ENCODE data around the gene SHB.

SHB gene

GRCh38 chr9:37876376-37876775 lies 192.7 kb downstream of the SHB start:
- H2BK120ac ChIP-seq (ENCODE audit: low read depth, low read length): no peak overlapping the region
- H2AFZ ChIP-seq (ENCODE audit: low read depth, low read length): no peak overlapping the region
- DNase-seq: no peak
- no peak overlapping the region for H3K4me2 ChIP-seq (ENCODE audit: low read length, poor library complexity, severe bottlenecking)
- no peak overlapping the region for H4K91ac ChIP-seq (ENCODE audit: low read length)
- H2BK12ac ChIP-seq (ENCODE audit: low read length in 2 of 2): no peak overlapping the region
- H3K79me1 ChIP-seq (replicated peaks; ENCODE audit: low read length, poor library complexity, severe bottlenecking): peaks cover 5% of the 10 kb centered on the region
- H3K23ac ChIP-seq (ENCODE audit: low read length in 2 of 2): no peak overlapping the region
- H3K9ac ChIP-seq (ENCODE audit: low read length): no peak overlapping the region
- H3K9me3 ChIP-seq (ENCODE audit: control insufficient read depth, low read length): peaks cover 10% of the 10 kb centered on the region
- no peak overlapping the region for H2AK5ac ChIP-seq (ENCODE audit: low read length, severe bottlenecking)
- WGBS: 100% methylated on average over 1 of the region's 1 CpG
- no peak overlapping the region for H2BK15ac ChIP-seq (ENCODE audit: low read depth, poor library complexity, severe bottlenecking)
- peaks cover 14 to 49% of the 10 kb centered on the region in 2 experiments for H3K36me3 ChIP-seq (ENCODE audit: control insufficient read depth in 1 of 2, insufficient read depth in 2 of 2, low read depth in 1 of 2, low read length in 2 of 2)
- H2BK5ac ChIP-seq (ENCODE audit: low read depth, low read length, poor library complexity, severe bottlenecking): no peak overlapping the region
- no peak overlapping the region for H3K4me3 ChIP-seq (ENCODE audit: insufficient read depth in 1 of 2, low read depth in 1 of 2, low read length in 2 of 2)
- H3K18ac ChIP-seq (ENCODE audit: low read depth in 1 of 2, low read length in 2 of 2): no peak overlapping the region
- H4K8ac ChIP-seq (ENCODE audit: low read length): no peak overlapping the region
- no peaks in the 10 kb centered on the region for H3K27me3 ChIP-seq (ENCODE audit: control insufficient read depth in 1 of 2, insufficient read depth in 1 of 2, low read length in 2 of 2)
- H3K14ac ChIP-seq (ENCODE audit: low read length in 2 of 2): no peak overlapping the region
- H3K27ac ChIP-seq (ENCODE audit: low read length, poor library complexity, severe bottlenecking): no peak overlapping the region
- H3K4me1 ChIP-seq (ENCODE audit: control insufficient read depth, insufficient read depth, low read depth, low read length): no peaks in the 10 kb centered on the region
- no peak overlapping the region for H3K4ac ChIP-seq (ENCODE audit: low read depth in 1 of 2, low read length in 2 of 2)

GRCh38 chr9:37873955-37874354 lies 195.1 kb downstream of the SHB start:
- Histone ChIP-seq H4K91ac (ENCODE audit: low read length) (no peak overlapping the region), H2BK120ac (ENCODE audit: low read depth, low read length) (no peak overlapping the region), H3K36me3 (ENCODE audit: control insufficient read depth in 1 of 2, insufficient read depth in 2 of 2, low read depth in 1 of 2, low read length in 2 of 2) (peaks cover 8 to 33% of the 10 kb centered on the region in 2 experiments), H2BK15ac (ENCODE audit: low read depth, poor library complexity, severe bottlenecking) (no peak overlapping the region), H3K79me1 (replicated peaks; ENCODE audit: low read length, poor library complexity, severe bottlenecking) (peaks cover 3% of the 10 kb centered on the region), H2AFZ (ENCODE audit: low read depth, low read length) (no peak overlapping the region), H3K9ac (ENCODE audit: low read length) (no peak overlapping the region), H3K4ac (ENCODE audit: low read depth in 1 of 2, low read length in 2 of 2) (no peak overlapping the region), H3K4me2 (ENCODE audit: low read length, poor library complexity, severe bottlenecking) (no peak overlapping the region), H3K14ac (ENCODE audit: low read length in 2 of 2) (no peak overlapping the region), H3K23ac (ENCODE audit: low read length in 2 of 2) (no peak overlapping the region), H4K8ac (ENCODE audit: low read length) (no peak overlapping the region), H3K9me3 (ENCODE audit: control insufficient read depth, low read length) (peaks cover 10% of the 10 kb centered on the region), H3K4me3 (ENCODE audit: insufficient read depth in 1 of 2, low read depth in 1 of 2, low read length in 2 of 2) (no peak overlapping the region), H3K18ac (ENCODE audit: low read depth in 1 of 2, low read length in 2 of 2) (no peak overlapping the region), H3K27me3 (ENCODE audit: control insufficient read depth in 1 of 2, insufficient read depth in 1 of 2, low read length in 2 of 2) (no peaks in the 10 kb centered on the region), H3K4me1 (ENCODE audit: control insufficient read depth, insufficient read depth, low read depth, low read length) (no peaks in the 10 kb centered on the region), H2AK5ac (ENCODE audit: low read length, severe bottlenecking) (no peak overlapping the region), H2BK5ac (ENCODE audit: low read depth, low read length, poor library complexity, severe bottlenecking) (no peak overlapping the region), H2BK12ac (ENCODE audit: low read length in 2 of 2) (no peak overlapping the region), H3K27ac (ENCODE audit: low read length, poor library complexity, severe bottlenecking) (no peak overlapping the region)
- DNase-seq: no peak
- 96% methylated on average over 2 of the region's 2 CpGs for WGBS

- H4K8ac ChIP-seq (ENCODE audit: low read length): no peak overlapping the region
- H2BK5ac ChIP-seq (ENCODE audit: low read depth, low read length, poor library complexity, severe bottlenecking): no peak overlapping the region
- H3K23ac ChIP-seq (ENCODE audit: low read length in 2 of 2): no peak overlapping the region
- no peak overlapping the region for H2AK5ac ChIP-seq (ENCODE audit: low read length, severe bottlenecking)
- no peak overlapping the region for H2BK120ac ChIP-seq (ENCODE audit: low read depth, low read length)
- no peak overlapping the region for H3K14ac ChIP-seq (ENCODE audit: low read length in 2 of 2)
- H3K27ac ChIP-seq (ENCODE audit: low read length, poor library complexity, severe bottlenecking): no peak overlapping the region
- no peak overlapping the region for H2BK12ac ChIP-seq (ENCODE audit: low read length in 2 of 2)
- no peak overlapping the region for H3K9ac ChIP-seq (ENCODE audit: low read length)
- no peaks in the 10 kb centered on the region for H3K9me3 ChIP-seq (ENCODE audit: control insufficient read depth, low read length)
- H3K27me3 ChIP-seq (ENCODE audit: control insufficient read depth in 1 of 2, insufficient read depth in 1 of 2, low read length in 2 of 2): no peaks in the 10 kb centered on the region
- H2AFZ ChIP-seq (ENCODE audit: low read depth, low read length): no peak overlapping the region
- H3K4ac ChIP-seq (ENCODE audit: low read depth in 1 of 2, low read length in 2 of 2): no peak overlapping the region
- DNase-seq: no peak
- H3K4me3 ChIP-seq (ENCODE audit: insufficient read depth in 1 of 2, low read depth in 1 of 2, low read length in 2 of 2): no peak overlapping the region
- H4K91ac ChIP-seq (ENCODE audit: low read length): no peak overlapping the region
- no peak overlapping the region for H3K4me2 ChIP-seq (ENCODE audit: low read length, poor library complexity, severe bottlenecking)
- WGBS: 81% methylated on average over 2 of the region's 5 CpGs
- H3K4me1 ChIP-seq (ENCODE audit: control insufficient read depth, insufficient read depth, low read depth, low read length): no peaks in the 10 kb centered on the region
- no peak overlapping the region for H3K18ac ChIP-seq (ENCODE audit: low read depth in 1 of 2, low read length in 2 of 2)
- H3K79me1 ChIP-seq (replicated peaks; ENCODE audit: low read length, poor library complexity, severe bottlenecking): peaks cover 3% of the 10 kb centered on the region
- H2BK15ac ChIP-seq (ENCODE audit: low read depth, poor library complexity, severe bottlenecking): no peak overlapping the region
- H3K36me3 ChIP-seq (ENCODE audit: control insufficient read depth in 1 of 2, insufficient read depth in 2 of 2, low read depth in 1 of 2, low read length in 2 of 2): peaks cover 0 to 20% of the 10 kb centered on the region in 2 experiments
Measured at GRCh38 chr9:37870799-37871176, 198.2 kb downstream of the SHB start.

GRCh38 chr9:37870081-37870798 lies 198.8 kb downstream of the SHB start:
- H3K36me3 ChIP-seq (ENCODE audit: control insufficient read depth in 1 of 2, insufficient read depth in 2 of 2, low read depth in 1 of 2, low read length in 2 of 2): peaks cover 0 to 25% of the 10 kb centered on the region in 2 experiments
- WGBS: 98% methylated on average over 5 of the region's 5 CpGs
- no peak overlapping the region for H3K4ac ChIP-seq (ENCODE audit: low read depth in 1 of 2, low read length in 2 of 2)
- H3K27me3 ChIP-seq (ENCODE audit: control insufficient read depth in 1 of 2, insufficient read depth in 1 of 2, low read length in 2 of 2): no peaks in the 10 kb centered on the region
- H3K27ac ChIP-seq (ENCODE audit: low read length, poor library complexity, severe bottlenecking): no peak overlapping the region
- no peak overlapping the region for H3K4me2 ChIP-seq (ENCODE audit: low read length, poor library complexity, severe bottlenecking)
- no peak overlapping the region for H2AFZ ChIP-seq (ENCODE audit: low read depth, low read length)
- no peak overlapping the region for H4K91ac ChIP-seq (ENCODE audit: low read length)
- no peak overlapping the region for H4K8ac ChIP-seq (ENCODE audit: low read length)
- H3K23ac ChIP-seq (ENCODE audit: low read length in 2 of 2): no peak overlapping the region
- H2BK12ac ChIP-seq (ENCODE audit: low read length in 2 of 2): no peak overlapping the region
- H2BK15ac ChIP-seq (ENCODE audit: low read depth, poor library complexity, severe bottlenecking): no peak overlapping the region
- no peak overlapping the region for H3K18ac ChIP-seq (ENCODE audit: low read depth in 1 of 2, low read length in 2 of 2)
- H3K14ac ChIP-seq (ENCODE audit: low read length in 2 of 2): no peak overlapping the region
- H3K9ac ChIP-seq (ENCODE audit: low read length): no peak overlapping the region
- no peaks in the 10 kb centered on the region for H3K9me3 ChIP-seq (ENCODE audit: control insufficient read depth, low read length)
- H3K4me3 ChIP-seq (ENCODE audit: insufficient read depth in 1 of 2, low read depth in 1 of 2, low read length in 2 of 2): no peak overlapping the region
- H2BK5ac ChIP-seq (ENCODE audit: low read depth, low read length, poor library complexity, severe bottlenecking): no peak overlapping the region
- H3K79me1 ChIP-seq (replicated peaks; ENCODE audit: low read length, poor library complexity, severe bottlenecking): peaks cover 3% of the 10 kb centered on the region
- H2BK120ac ChIP-seq (ENCODE audit: low read depth, low read length): no peak overlapping the region
- no peak overlapping the region for H2AK5ac ChIP-seq (ENCODE audit: low read length, severe bottlenecking)
- no peak for DNase-seq
- no peaks in the 10 kb centered on the region for H3K4me1 ChIP-seq (ENCODE audit: control insufficient read depth, insufficient read depth, low read depth, low read length)

Data from mesenchymal stem cell (in vitro differentiated cells and primary cell).